GM12878 (cell line): ENCODE data around the gene CAMK4. TPM values are rescaled to one million over a fixed set of nuclear protein-coding genes. Genes with fewer than 3 reads are reported as not detected.

Experiments
- ATAC-seq: fragments of 200-7000 bp; cut with Tn5 transposase; 3 replicates; pipeline ENCODE4 v1.9.1; 2020; ENCODE audit warnings: mild to moderate bottlenecking, moderate library complexity
- BruUV-seq: library from RNA; stranded (reverse); fragments of 400-500 nt; replicated peaks from 2 replicates; lab custom pipeline; 2021; lab: Mats Ljungman, UMichigan
- CTCF ChIA-PET: fragments of 300-600 bp; sonication (Branson Sonifier 250); formaldehyde crosslinking; extraction: SDS; loops from one replicate; lab custom pipeline; 2021; ENCODE audit warnings: inconsistent platforms; lab: Yijun Ruan, JAX
- POLR2A ChIA-PET: fragments of 350-600 bp; formaldehyde crosslinking; extraction: SDS; loops from one replicate; lab custom pipeline; 2021; ENCODE audit warnings: inconsistent platforms; lab: Charles Lee
- RAD21 ChIA-PET: fragments of 300-600 bp; sonication (Branson Sonifier 250); formaldehyde crosslinking; loops from one replicate; lab custom pipeline; 2023; ENCODE audit warnings: antibody characterized with exemption; ENCODE audit not compliant: unreplicated experiment; lab: Charles Lee
- SMC1A ChIA-PET: fragments of 300-600 bp; sonication (Branson Sonifier 250); formaldehyde crosslinking; loops from one replicate; lab custom pipeline; 2023; ENCODE audit not compliant: unreplicated experiment, uncharacterized antibody; lab: Charles Lee
- DNase-seq: peaks from one replicate; pipeline ENCODE4 v3.0.0-alpha.2; 2011; ENCODE audit warnings: low read depth, low spot score
- FAIRE-seq: peaks from 3 replicates; lab custom pipeline; 2011; peaks lifted over from hg19 to GRCh38; lab: Jason Lieb, UNC
- H2AFZ ChIP-seq: 2 replicates; pipeline ENCODE4 v1.6.0; 2011; ENCODE audit warnings: low read depth, low read length, control low read depth; ENCODE audit not compliant: control insufficient read depth
- H3K27ac ChIP-seq: 2 replicates; pipeline ENCODE4 v1.5.1; 2011; ENCODE audit warnings: control low read depth; ENCODE audit not compliant: control insufficient read depth, insufficient read depth
- H3K27me3 ChIP-seq, 2 experiments: replicated peaks in 1 of 2; 2 replicates each; pipeline versions ENCODE4 v1.6.0 to v1.6.1; 2011; ENCODE audit warnings: low read length in 1 of 2; ENCODE audit not compliant: control insufficient read depth in 2 of 2, insufficient read depth in 2 of 2
- H3K36me3 ChIP-seq, 2 experiments: 2 replicates each; pipeline ENCODE4 v1.5.1; 2011; ENCODE audit warnings: low read length in 1 of 2; ENCODE audit not compliant: control insufficient read depth in 2 of 2, insufficient read depth in 2 of 2
- H3K4me1 ChIP-seq: 2 replicates; pipeline ENCODE4 v1.6.1; 2011; ENCODE audit warnings: mild to moderate bottlenecking, low read length, moderate library complexity, mixed read lengths; ENCODE audit not compliant: control insufficient read depth, insufficient read depth
- H3K4me2 ChIP-seq: 2 replicates; pipeline ENCODE4 v1.6.0; 2011; ENCODE audit warnings: control low read depth; ENCODE audit not compliant: control insufficient read depth, insufficient read depth
- H3K4me3 ChIP-seq: fragments of 200-600 bp; sonication (generic); 2 replicates; pipeline ENCODE4 v1.5.1; 2016
- H3K79me2 ChIP-seq: 2 replicates; pipeline ENCODE4 v1.6.0; 2011; ENCODE audit warnings: low read length; ENCODE audit not compliant: control insufficient read depth, insufficient read depth
- H3K9ac ChIP-seq: 2 replicates; pipeline ENCODE4 v1.8.0; 2011; ENCODE audit warnings: low read length, control low read depth, mixed read lengths; ENCODE audit not compliant: control insufficient read depth, insufficient read depth
- H3K9me3 ChIP-seq: replicated peaks from 3 replicates; pipeline ENCODE4 v1.5.1; 2011; ENCODE audit warnings: mild to moderate bottlenecking, low read length; ENCODE audit not compliant: control insufficient read depth, insufficient read depth
- H4K20me1 ChIP-seq: 2 replicates; pipeline ENCODE4 v1.6.0; 2011; ENCODE audit not compliant: control insufficient read depth, insufficient read depth
- BRCA1 ChIP-seq: IDR thresholded peaks from 2 replicates; pipeline ENCODE4 v1.6.1; 2011; ENCODE audit warnings: low read depth, low read length, improper control_type of control experiment
- CREB1 ChIP-seq: IDR thresholded peaks from 2 replicates; pipeline ENCODE4 v1.6.1; 2012; ENCODE audit warnings: low read depth, mild to moderate bottlenecking, inconsistent platforms
- EED ChIP-seq: sonication (generic); IDR thresholded peaks from 2 replicates; pipeline ENCODE4 v1.6.1; 2016; ENCODE audit warnings: antibody characterized with exemption, low read depth
- HDGF ChIP-seq: fragments of 450-650 bp; IDR thresholded peaks from 2 replicates; pipeline ENCODE4 v1.6.1; 2016; ENCODE audit warnings: antibody characterized with exemption
- HSF1 ChIP-seq: fragments of 150-350 bp; IDR thresholded peaks from 2 replicates; pipeline ENCODE4 v1.6.1; 2014; ENCODE audit warnings: mild to moderate bottlenecking, low read depth, low read length
- IRF4 ChIP-seq: IDR thresholded peaks from 2 replicates; pipeline ENCODE4 v1.6.1; 2011; ENCODE audit warnings: low read depth, low read length
- MAX ChIP-seq: IDR thresholded peaks from 2 replicates; pipeline ENCODE4 v1.6.1; 2012; ENCODE audit warnings: low read depth, low read length, improper control_type of control experiment
- PBX3 ChIP-seq: IDR thresholded peaks from 2 replicates; pipeline ENCODE4 v1.6.1; 2011; ENCODE audit warnings: mild to moderate bottlenecking, low read depth, low read length, moderate library complexity; ENCODE audit not compliant: insufficient replicate concordance
- SIX5 ChIP-seq: IDR thresholded peaks from 2 replicates; pipeline ENCODE4 v1.6.1; 2011; ENCODE audit warnings: mild to moderate bottlenecking, low read depth, low read length, moderate library complexity; ENCODE audit not compliant: severe bottlenecking
- SMC3 ChIP-seq: IDR thresholded peaks from 2 replicates; pipeline ENCODE4 v1.6.1; 2011; ENCODE audit warnings: low read length, improper control_type of control experiment, borderline replicate concordance
- SRF ChIP-seq, 2 experiments: IDR thresholded peaks; 2 replicates each; pipeline ENCODE4 v1.6.1; 2011; ENCODE audit warnings: low read depth in 2 of 2, low read length in 2 of 2, mild to moderate bottlenecking in 1 of 2, moderate library complexity in 1 of 2
- WRNIP1 ChIP-seq: IDR thresholded peaks from 2 replicates; pipeline ENCODE4 v1.6.1; 2011; ENCODE audit warnings: low read depth, low read length, improper control_type of control experiment, borderline replicate concordance
- ZBTB11 ChIP-seq: fragments of 450-650 bp; formaldehyde crosslinking; IDR thresholded peaks from 2 replicates; pipeline ENCODE4 v1.5.0; 2022; ENCODE audit warnings: mild to moderate bottlenecking, missing genetic modification characterization
- ZNF24 ChIP-seq: fragments of 450-650 bp; IDR thresholded peaks from 2 replicates; pipeline ENCODE4 v1.6.1; 2017; ENCODE audit warnings: antibody characterized with exemption, mild to moderate bottlenecking
- WGBS: methylation state at CpG from one replicate; pipeline ENCODE4 v1.1.6; 2016; ENCODE audit warnings: low lambda C conversion rate; ENCODE audit not compliant: insufficient replicate concordance, insufficient coverage; ENCODE audit errors: missing lambda C conversion rate; 5-methylcytosine and 5-hydroxymethylcytosine counted together
- in situ Hi-C: fragments of 300-500 bp; cut with MboI; formaldehyde crosslinking; loops from 9 replicates; pipeline ENCODE4 v1.14.3; 2018; ENCODE audit warnings: mixed read lengths
- intact Hi-C: fragments of 100-400 bp; cut with micrococcal nuclease; formaldehyde crosslinking; loops from one replicate; pipeline ENCODE4 v1.14.2; 2022; ENCODE audit not compliant: unreplicated experiment
- polyA plus RNA-seq, 11 experiments: library from polyadenylated mRNA; depleted of rRNA in 4 of 11; unstranded in 6 of 11; stranded (reverse) in 5 of 11; fragments of >200 nt; fragmentation: Nextera tagmentation in 4 of 11; fragmentation: Illumina TruSeq in 1 of 11; extraction: Ambion mirVana in 4 of 11; extraction: Trizol in 1 of 11; gene quantifications; 1 replicate in 1 of 11; 2 replicates in 10 of 11; pipeline versions ENCODE4 v1.2.1 to v1.2.3, GENCODE V29; 2011 to 2016; ENCODE audit warnings: inconsistent platforms in 2 of 11, missing spikeins in 2 of 11, low read depth in 1 of 11
- total RNA-seq, 4 experiments: library from RNA; depleted of rRNA in 3 of 4; stranded (reverse); fragments of >200 nt in 3 of 4; fragmentation: Illumina TruSeq in 1 of 4; extraction: Trizol in 1 of 4; gene quantifications; 2 replicates each; pipeline versions ENCODE4 v1.2.1 to v1.2.3, GENCODE V29; 2013 to 2021

The CAMK4 gene
- total and polyA plus RNA-seq, 10 of the 15 experiments (the other 5 are each of a cell fraction or from before 2014, with no cell fraction given): 13.3 to 51.9 (median 35.3) TPM

GRCh38 chr5:111530298-111530740, 306.1 kb downstream of the CAMK4 start (continued):
- TF ChIP-seq ZBTB11 (CRISPR knock-in tag) (no peak), HSF1 (no peak)

GRCh38 chr5:111532886-111533582, 308.9 kb downstream of the CAMK4 start:
- ATAC-seq (no peak), FAIRE-seq (no peak), DNase-seq (no peak)
- Histone ChIP-seq H4K20me1 (no peaks in the 10 kb centered on the region), H3K4me2 (no peak overlapping the region), H3K27ac (no peak overlapping the region), H2AFZ (no peak overlapping the region), H3K9me3 (no peaks in the 10 kb centered on the region; the same call in 1 of the 3 replicates), H3K4me1 (peaks cover 4% of the 10 kb centered on the region), H3K4me3 (no peak overlapping the region), H3K36me3 (no peaks in the 10 kb centered on the region), H3K79me2 (no peaks in the 10 kb centered on the region), H3K27me3 (no peaks in the 10 kb centered on the region), H3K9ac (no peak overlapping the region)
- in situ Hi-C loops (no loop called here), intact Hi-C loops (loop anchor here (5.0 kb wide), 1 partner anchor 614 kb away; no protein-coding TSS in a partner anchor)
- 18% methylated on average over 5 of the region's 5 CpGs for WGBS
- POLR2A ChIA-PET: no interaction called here
- SMC1A ChIA-PET: interaction anchor here (1.1 to 2.0 kb wide), 5 partner anchors 12 to 628 kb away, joined by 3 to 10 read pairs (median 3); no protein-coding TSS in a partner anchor
- BruUV-seq: no TSS peak
- CTCF ChIA-PET: interaction anchor here (0.6 to 7.8 kb wide), 11 partner anchors 10 to 612 kb away, joined by 3 to 80 read pairs (median 4); no protein-coding TSS in a partner anchor
- RAD21 ChIA-PET: interaction anchor here (2.0 kb wide), 1 partner anchor 613 kb away, joined by 21 read pairs; no protein-coding TSS in a partner anchor
- no peak for TF ChIP-seq SIX5
- no peak for TF ChIP-seq IRF4
- no peak for TF ChIP-seq ZNF24
- TF ChIP-seq SMC3: no peak
- TF ChIP-seq CREB1: no peak
- no peak for TF ChIP-seq MAX
- no peak for TF ChIP-seq PBX3
- no peak for TF ChIP-seq WRNIP1
- no peak for TF ChIP-seq SRF (IDR thresholded peaks at IDR 0.05; ENCODE audit: low read depth in 2 of 2, low read length in 2 of 2)
- no peak for TF ChIP-seq HDGF
- TF ChIP-seq BRCA1: no peak
- TF ChIP-seq EED: no peak
